Suppressor macrophage treated with lipopolysaccharide for 4 hours (primary cell): ENCODE data around the gene KIAA1755.

ENCODE experiments used
- DNase-seq: peaks from one replicate; pipeline ENCODE4 v3.0.0-alpha.2; 2020

KIAA1755 gene

DNA sequence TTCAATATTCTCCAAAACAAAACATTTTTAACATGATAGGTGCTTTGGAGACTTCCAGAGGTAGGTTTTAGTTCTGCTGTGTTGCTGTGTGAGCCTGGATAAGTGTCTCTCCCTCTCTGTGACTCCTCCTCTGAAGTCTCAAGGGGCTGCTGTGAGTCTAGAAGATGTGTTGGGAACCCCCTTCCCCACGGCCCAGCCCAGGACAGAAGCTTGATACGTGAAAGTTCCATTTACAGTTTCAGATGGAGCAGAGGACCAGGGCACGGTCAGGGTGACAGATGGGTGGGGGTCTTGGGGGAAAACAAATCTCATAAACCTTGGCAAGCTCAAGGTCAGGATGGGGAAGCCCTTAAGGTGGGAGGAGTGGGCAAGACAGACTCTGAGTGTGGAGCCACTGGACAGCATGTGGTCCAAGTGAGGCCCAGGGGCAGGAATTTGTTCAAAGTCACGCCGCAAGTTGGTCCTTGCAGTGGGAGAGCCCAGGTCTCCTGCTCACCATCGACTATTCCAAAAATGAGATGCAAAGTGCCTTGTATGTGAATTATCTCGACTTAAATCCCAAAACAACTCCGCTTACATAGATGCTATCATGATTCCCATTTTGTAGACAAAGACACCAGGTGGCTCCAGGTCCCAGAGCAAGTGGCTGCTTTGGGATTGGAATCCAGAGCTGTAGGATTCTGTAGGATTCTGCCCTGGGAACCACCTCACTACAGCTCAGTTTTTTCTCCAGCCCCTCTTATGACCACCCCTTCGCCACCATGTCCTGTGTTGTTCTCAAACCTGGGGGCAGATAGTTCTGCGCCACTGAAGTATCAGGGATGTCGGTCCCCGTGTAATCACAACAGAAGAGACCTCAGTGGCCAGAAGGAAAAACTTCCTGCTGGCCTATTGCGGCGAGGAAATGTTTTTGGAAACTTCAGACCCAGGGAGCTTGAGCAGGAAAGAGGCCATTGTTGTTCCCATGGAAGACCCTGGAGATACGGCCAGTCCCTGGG lies 97.4 kb downstream of the KIAA1755 start:
- no peak for DNase-seq

DNA sequence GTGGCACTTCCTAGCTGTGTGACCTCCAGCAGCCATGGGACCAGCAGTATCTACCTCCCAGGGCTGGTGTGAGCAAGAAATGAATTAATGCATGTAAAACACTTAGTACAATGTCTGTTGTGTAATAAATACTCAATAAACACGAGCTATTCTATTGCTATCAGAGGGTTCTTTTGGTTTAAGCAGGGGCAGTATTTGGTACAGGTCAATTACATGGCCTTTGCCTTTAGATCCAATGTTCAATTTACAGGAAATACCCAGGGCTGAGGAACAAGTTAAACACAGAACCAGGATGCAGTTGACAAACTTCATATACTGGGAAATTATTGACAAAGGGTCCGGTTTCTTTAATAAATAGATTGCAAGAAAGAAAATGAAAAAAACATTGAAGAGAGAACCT lies 98.4 kb downstream of the KIAA1755 start:
- DNase-seq, result no peak

DNA sequence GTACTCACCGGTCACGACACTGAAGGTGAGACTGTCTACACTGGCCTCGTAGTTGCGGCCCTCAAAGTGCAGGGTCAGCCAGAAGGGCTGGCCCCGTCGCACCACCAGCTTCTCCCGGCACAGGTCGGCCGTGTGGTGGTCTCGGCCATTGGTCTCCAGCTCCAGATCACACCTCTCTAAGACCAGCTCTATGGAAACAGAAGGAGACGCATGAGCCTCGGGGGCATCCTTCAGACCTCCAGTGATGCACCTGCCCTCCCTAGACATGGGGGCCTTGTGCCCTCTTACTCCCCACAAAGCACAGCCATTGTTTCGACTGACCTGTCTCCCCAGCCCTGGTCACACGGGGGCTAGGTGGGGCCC lies 99.1 kb downstream of the KIAA1755 start:
- no peak for DNase-seq
